Pancreas (tissue), 10 donors: ENCODE data around the gene SH2D4B. TPM values are rescaled to one million over a fixed set of nuclear protein-coding genes. Genes with fewer than 3 reads are reported as not detected.

ENCODE experiments used
- ATAC-seq, 4 donors: fragments of 200-7000 bp; cut with Tn5 transposase; one replicate each; pipeline versions ENCODE4 v1.8.0 to v1.9.1; 2020; ENCODE audit warnings: mild to moderate bottlenecking in 4 of 4, moderate library complexity in 4 of 4
- DNase-seq, 6 donors: peaks; one replicate each; pipeline ENCODE4 v3.0.0-alpha.2; 2020
- FAIRE-seq: peaks from 2 replicates; lab custom pipeline; 2012; peaks lifted over from hg19 to GRCh38; lab: Jason Lieb, UNC
- H3K27ac ChIP-seq, 4 donors: fragments of 200-600 bp; sonication (generic); 1 replicate in 3 of 4; 2 replicates in 1 of 4; pipeline versions ENCODE4 v1.5.0 to v1.8.0; 2020
- H3K27me3 ChIP-seq, 4 donors: fragments of 200-600 bp; one replicate each; pipeline ENCODE4 v1.8.0; 2021
- H3K36me3 ChIP-seq, 3 donors: fragments of 200-600 bp; sonication (generic) in 1 of 3; one replicate each; pipeline versions ENCODE4 v1.5.0 to v1.8.0; 2020 to 2021
- H3K4me1 ChIP-seq, 3 donors: fragments of 200-600 bp; one replicate each; pipeline ENCODE4 v1.8.0; 2021
- H3K4me3 ChIP-seq, 4 donors: fragments of 200-600 bp; sonication (generic) in 2 of 4; one replicate each; pipeline versions ENCODE4 v1.5.0 to v1.8.0; 2020 to 2021
- H3K9me3 ChIP-seq, 4 donors: fragments of 200-600 bp; one replicate each; pipeline ENCODE4 v1.8.0; 2021
- WGBS, 2 donors: extraction: QIAGEN DNeasy Blood & Tissue Kit; methylation state at CpG; one replicate each; pipeline ENCODE4 v1.1.7; 2013; 5-methylcytosine and 5-hydroxymethylcytosine counted together
- intact Hi-C, 3 donors: fragments of 100-400 bp; cut with DNase I; formaldehyde crosslinking; loops; one replicate each; pipeline versions ENCODE4 v1.11.1 to v1.14.2; 2022
- polyA plus RNA-seq, 2 donors: library from polyadenylated mRNA; stranded (reverse); fragments of 200-250 nt; gene quantifications; one replicate each; pipeline ENCODE4 v1.2.3, GENCODE V29; 2013
- total RNA-seq, 6 donors: library from RNA; stranded (reverse); fragmentation: NEBNext Ultra II Directional in 4 of 6; extraction: Animal tissue kit (Norgen Biotek cat#: 25700) in 4 of 6; gene quantifications; one replicate each; pipeline versions ENCODE4 v1.2.1 to v1.2.4, GENCODE V29; 2021 to 2023
- TF ChIP-seq, protein P1 (sequence below), 4 donors: fragments of 200-600 bp; sonication (generic) in 3 of 4; IDR thresholded peaks; one replicate each; pipeline versions ENCODE4 v1.5.0 to v1.8.0; 2021; ENCODE audit warnings: antibody characterized with exemption in 4 of 4
- donor health status: healthy with polysubstance abuse.
- donor health status: DM: no; HTN: no; CAD: no; lungs with moderate emphysema.
- donor health status: DM: no; HTN: no; CAD: no.
- donor health status: control.
- donor health status: control.
- donor health status: Bipolar disorder and iron deficiency.
- donor health status: DM: yes; HTN: yes; CAD: no.
- donor health status: DM: no; HTN: no; CAD: no.
- donor health status: DM: no; HTN: no; CAD: no.
- donor health status: DM: yes; HTN: yes; CAD: no.

The SH2D4B gene
- total and polyA plus RNA-seq, 8 donors: 0.02 TPM; not detected in 7

DNA sequence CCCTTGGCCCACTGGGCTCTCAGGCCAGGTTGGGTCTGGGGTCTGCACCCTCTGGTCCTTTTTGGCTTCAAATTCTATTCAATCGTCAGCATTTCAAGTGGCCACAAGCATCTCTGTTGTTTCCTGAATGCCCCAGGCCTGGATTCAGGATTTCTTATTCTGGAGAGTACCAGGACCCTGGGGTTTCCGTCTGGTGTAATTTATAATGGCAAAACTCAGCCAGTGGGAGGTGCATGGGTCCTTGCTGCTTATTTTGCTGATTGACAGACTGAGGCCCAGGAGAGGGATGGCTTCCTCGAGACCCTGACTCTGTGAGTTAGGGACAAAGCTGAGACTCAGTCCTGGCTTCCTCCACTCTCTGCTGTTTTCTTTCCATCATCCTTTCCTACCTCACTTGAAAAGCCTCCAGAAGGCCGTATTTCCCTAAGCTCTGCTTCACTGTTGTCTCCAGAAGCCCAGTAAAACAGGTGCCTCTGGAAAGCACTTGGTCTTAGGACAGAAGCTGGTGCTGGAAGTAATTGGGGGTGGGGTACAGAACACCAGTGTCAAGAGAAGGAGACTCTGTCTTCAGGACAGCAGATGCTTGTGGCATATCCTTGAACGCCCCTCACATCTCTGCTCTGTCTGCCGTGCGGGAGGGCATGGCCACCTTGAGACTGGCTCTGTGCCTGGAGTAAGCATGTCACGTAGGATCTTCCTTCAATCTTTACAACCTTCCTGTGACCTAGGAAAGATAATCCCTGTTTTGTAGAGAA, 39.4 kb upstream of the SH2D4B start:
- FAIRE-seq: no peak
- Histone ChIP-seq H3K4me3 (no peak overlapping the region), H3K27ac (peak overlapping the region; percentile 61 to 84 (median 74)), H3K27me3 (no peaks in the 10 kb centered on the region), H3K36me3 (no peaks in the 10 kb centered on the region), H3K9me3 (no peaks in the 10 kb centered on the region), H3K4me1 (peaks cover 19 to 71% (median 45%) of the 10 kb centered on the region in 3 donors)
- TF ChIP-seq, protein P1, sequence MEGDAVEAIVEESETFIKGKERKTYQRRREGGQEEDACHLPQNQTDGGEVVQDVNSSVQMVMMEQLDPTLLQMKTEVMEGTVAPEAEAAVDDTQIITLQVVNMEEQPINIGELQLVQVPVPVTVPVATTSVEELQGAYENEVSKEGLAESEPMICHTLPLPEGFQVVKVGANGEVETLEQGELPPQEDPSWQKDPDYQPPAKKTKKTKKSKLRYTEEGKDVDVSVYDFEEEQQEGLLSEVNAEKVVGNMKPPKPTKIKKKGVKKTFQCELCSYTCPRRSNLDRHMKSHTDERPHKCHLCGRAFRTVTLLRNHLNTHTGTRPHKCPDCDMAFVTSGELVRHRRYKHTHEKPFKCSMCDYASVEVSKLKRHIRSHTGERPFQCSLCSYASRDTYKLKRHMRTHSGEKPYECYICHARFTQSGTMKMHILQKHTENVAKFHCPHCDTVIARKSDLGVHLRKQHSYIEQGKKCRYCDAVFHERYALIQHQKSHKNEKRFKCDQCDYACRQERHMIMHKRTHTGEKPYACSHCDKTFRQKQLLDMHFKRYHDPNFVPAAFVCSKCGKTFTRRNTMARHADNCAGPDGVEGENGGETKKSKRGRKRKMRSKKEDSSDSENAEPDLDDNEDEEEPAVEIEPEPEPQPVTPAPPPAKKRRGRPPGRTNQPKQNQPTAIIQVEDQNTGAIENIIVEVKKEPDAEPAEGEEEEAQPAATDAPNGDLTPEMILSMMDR (IDR thresholded peaks at IDR 0.05): no peak
- 42 to 47% methylated on average over 8 of the region's 8 CpGs for WGBS, 2 donors
- peak in 1 of 4 donors; percentile 3 for ATAC-seq
- DNase-seq: no peak
- intact Hi-C loops: no loop called here

DNA sequence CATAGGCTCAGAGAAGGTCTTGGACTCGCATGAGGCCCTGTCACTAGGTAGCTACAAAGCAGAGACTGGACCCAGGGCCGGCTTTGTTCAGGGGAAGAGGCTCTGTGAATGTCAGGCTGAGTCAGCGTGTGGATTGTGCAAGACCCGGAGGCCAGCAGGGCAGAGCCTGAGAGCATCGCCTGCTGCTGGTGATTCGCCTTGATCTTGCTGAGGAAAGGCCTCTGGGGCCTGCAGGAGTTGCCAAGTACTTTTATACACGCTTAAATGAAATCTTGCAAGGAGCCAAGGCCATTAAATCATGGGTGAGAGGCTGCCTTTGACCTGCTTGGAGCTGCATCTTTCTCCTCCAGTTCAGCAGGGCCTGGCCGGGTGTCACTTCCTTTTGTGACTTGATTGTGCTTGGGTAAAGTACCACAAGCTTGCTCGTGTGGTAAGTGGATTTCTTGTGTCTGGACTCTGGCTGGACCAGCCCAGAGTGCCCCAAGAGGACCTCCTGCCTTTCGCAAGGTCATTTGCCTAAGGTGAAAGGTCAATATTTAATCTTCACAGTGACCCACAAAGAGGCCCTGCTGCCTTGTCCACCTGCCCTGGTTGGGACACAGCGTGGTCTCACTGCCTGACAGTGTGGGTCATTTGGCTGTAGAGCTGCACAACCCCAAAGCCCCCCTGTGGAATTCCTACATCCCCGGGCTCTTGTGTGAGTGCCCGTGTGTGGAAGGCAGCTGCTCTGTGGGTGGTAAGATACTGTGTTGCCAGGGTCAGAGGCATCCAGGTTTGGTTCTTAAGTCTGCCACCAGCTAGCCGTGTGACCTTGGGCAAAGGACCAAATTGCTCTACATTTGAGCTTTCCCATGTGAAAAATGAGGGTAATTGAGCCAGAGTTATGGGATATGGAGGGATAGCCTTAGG, 38.6 kb upstream of the SH2D4B start:
- peak; percentile 91 to 98 (median 95) for ATAC-seq
- peak; percentile 84 to 93 (median 90) for DNase-seq
- intact Hi-C loops: no loop called here
- no peaks in the 10 kb centered on the region for H3K27me3 ChIP-seq
- peak overlapping the region; percentile 61 to 84 (median 74) for H3K27ac ChIP-seq
- TF ChIP-seq, protein P1 (IDR thresholded peaks at IDR 0.05): no peak
- no peaks in the 10 kb centered on the region for H3K9me3 ChIP-seq
- H3K36me3 ChIP-seq: no peaks in the 10 kb centered on the region
- no peak overlapping the region for H3K4me3 ChIP-seq
- 12 to 13% methylated on average over 14 of the region's 14 CpGs for WGBS, 2 donors
- H3K4me1 ChIP-seq: peaks cover 19 to 71% (median 38%) of the 10 kb centered on the region in 3 donors
- FAIRE-seq: no peak

DNA sequence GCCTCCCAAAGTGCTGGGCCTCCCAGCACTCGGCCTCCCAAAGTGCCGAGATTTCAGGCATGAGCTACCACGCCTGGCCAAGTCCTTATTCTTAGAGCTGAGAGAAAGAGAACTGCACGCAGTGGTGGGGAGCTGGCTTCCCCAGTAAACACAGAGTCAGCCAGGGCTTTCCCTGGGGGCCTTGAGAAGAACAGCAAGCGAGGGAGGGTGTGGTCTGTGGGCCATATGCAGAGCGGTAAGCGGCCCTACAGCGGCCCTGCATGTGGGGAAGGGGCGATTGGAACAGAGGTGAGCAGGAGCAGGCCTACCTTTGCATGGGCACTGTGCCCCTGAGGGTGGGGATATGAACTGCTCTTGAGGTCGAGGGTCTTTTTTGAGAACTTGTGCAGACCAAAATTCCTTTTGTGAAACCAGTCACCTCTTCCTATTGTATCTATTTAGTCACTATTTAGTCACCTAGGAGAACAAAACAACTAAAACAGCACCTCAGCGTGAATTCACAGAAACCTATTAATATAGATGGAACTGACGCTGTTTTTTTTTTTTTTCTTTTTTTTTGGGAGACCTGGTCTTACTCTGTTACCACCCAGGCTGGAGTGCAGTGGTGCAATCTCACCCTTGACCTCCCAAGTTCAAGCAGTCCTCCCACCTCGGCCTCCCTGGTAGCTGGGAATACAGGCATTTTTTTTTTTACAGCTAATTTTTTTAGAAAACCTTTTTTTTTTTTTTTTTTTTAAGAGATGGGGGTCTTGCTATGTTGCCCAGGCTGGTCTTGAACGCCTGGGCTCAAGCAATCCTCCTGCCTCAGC, 36.9 kb upstream of the SH2D4B start:
- peak in 1 of 6 donors; percentile 40 for DNase-seq
- no peaks in the 10 kb centered on the region for H3K36me3 ChIP-seq
- no peak for FAIRE-seq
- H3K27me3 ChIP-seq: no peaks in the 10 kb centered on the region
- peaks cover 27 to 79% (median 41%) of the 10 kb centered on the region in 3 donors for H3K4me1 ChIP-seq
- ATAC-seq: no peak
- no peak overlapping the region for H3K4me3 ChIP-seq
- 87 to 90% methylated on average over 14 of the region's 14 CpGs for WGBS, 2 donors
- no peaks in the 10 kb centered on the region for H3K9me3 ChIP-seq
- TF ChIP-seq, protein P1 (IDR thresholded peaks at IDR 0.05): no peak
- H3K27ac ChIP-seq: peak overlapping the region in 3 of 4 donors; percentile 61 to 84 (median 80)
- intact Hi-C loops: loop anchor here in 2 of 3 donors (5.0 to 10.0 kb wide), 2 partner anchors 53 to 56 kb away; no protein-coding TSS in a partner anchor

DNA sequence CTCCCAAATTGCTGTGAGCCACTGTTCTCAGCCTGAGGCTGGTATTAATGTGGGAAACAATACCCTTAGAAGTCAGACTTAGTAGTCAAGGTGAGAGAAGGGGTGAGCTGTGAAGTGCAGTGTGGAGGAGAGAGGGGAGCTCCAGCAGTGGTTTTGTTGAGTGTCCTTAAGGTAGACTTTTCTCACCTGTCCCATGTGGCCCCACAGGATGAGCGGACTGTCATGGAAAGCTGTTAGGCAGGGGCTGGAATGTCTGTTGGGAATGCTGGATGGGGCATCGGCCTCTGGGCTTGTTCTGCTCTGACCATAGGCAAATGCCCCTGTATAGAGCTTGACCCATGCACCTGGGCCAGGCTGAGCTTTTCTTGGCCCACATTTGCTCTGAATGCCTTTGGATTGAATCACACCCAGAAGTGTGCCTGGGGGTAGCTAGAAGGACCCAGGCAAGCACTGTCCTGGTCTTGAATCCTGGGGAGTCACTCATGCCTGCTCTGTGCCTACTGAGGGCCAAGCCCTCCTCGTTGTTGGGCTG, 36.3 kb upstream of the SH2D4B start:
- intact Hi-C loops: loop anchor here in 2 of 3 donors (5.0 to 10.0 kb wide), 2 partner anchors 54 to 57 kb away; no protein-coding TSS in a partner anchor
- ATAC-seq (no peak), DNase-seq (peak in 1 of 6 donors; percentile 29), FAIRE-seq (no peak)
- TF ChIP-seq, protein P1 (IDR thresholded peaks at IDR 0.05): no peak
- WGBS, 2 donors: 92 to 100% methylated on average over 3 of the region's 3 CpGs
- Histone ChIP-seq H3K4me3 (no peak overlapping the region), H3K4me1 (peaks cover 27 to 77% (median 37%) of the 10 kb centered on the region in 3 donors), H3K9me3 (no peaks in the 10 kb centered on the region), H3K36me3 (no peaks in the 10 kb centered on the region), H3K27me3 (no peaks in the 10 kb centered on the region), H3K27ac (peak overlapping the region in 1 of 4 donors; percentile 80)
